Upper lobe of left lung (tissue), 6 donors: ENCODE results near the gene TEX264. TPM values are rescaled to one million over a fixed set of nuclear protein-coding genes. Genes with fewer than 3 reads are reported as not detected.

Experiments
- ATAC-seq, 2 donors: fragments of 200-7000 bp; cut with Tn5 transposase; one replicate each; pipeline ENCODE4 v1.9.1; 2022; ENCODE audit warnings: mild to moderate bottlenecking in 2 of 2, moderate library complexity in 2 of 2; ENCODE audit not compliant: low FRiP score in 2 of 2
- DNase-seq, 2 donors: peaks; one replicate each; pipeline ENCODE4 v3.0.0-alpha.2; 2019 to 2020
- H3K27ac ChIP-seq, 4 donors: fragments of 200-600 bp; sonication (generic); one replicate each; pipeline ENCODE4 v1.5.1; 2016 to 2019
- H3K27me3 ChIP-seq, 4 donors: fragments of 200-600 bp; sonication (generic); one replicate each; pipeline ENCODE4 v1.5.1; 2017 to 2019
- H3K36me3 ChIP-seq, 4 donors: fragments of 200-600 bp; sonication (generic); one replicate each; pipeline ENCODE4 v1.5.1; 2016 to 2019
- H3K4me1 ChIP-seq, 4 donors: fragments of 200-600 bp; sonication (generic); one replicate each; pipeline ENCODE4 v1.5.1; 2018 to 2019
- H3K4me3 ChIP-seq, 4 donors: fragments of 200-600 bp; sonication (generic); one replicate each; pipeline ENCODE4 v1.5.1; 2017 to 2019; ENCODE audit warnings: mild to moderate bottlenecking in 2 of 4, moderate library complexity in 1 of 4
- H3K9me3 ChIP-seq, 4 donors: fragments of 200-600 bp; sonication (generic); one replicate each; pipeline ENCODE4 v1.5.1; 2018 to 2019
- EP300 ChIP-seq, 4 donors: sonication (generic); formaldehyde crosslinking; IDR thresholded peaks; one replicate each; pipeline ENCODE4 v1.5.1; 2017; ENCODE audit warnings: antibody characterized with exemption in 4 of 4, control low read depth in 2 of 4
- POLR2A ChIP-seq, 4 donors: fragments of 450-650 bp; IDR thresholded peaks; one replicate each; pipeline ENCODE4 v1.5.1; 2016 to 2017; ENCODE audit warnings: antibody characterized with exemption in 4 of 4, mild to moderate bottlenecking in 2 of 4
- POLR2AphosphoS5 ChIP-seq, 2 donors: sonication (generic); formaldehyde crosslinking; IDR thresholded peaks; one replicate each; pipeline ENCODE4 v1.5.1; 2017; ENCODE audit warnings: antibody characterized with exemption in 2 of 2
- WGBS, 2 donors: methylation state at CpG; one replicate each; pipeline ENCODE4 v1.1.5; 2017 to 2018; 5-methylcytosine and 5-hydroxymethylcytosine counted together
- total RNA-seq, 6 donors: library from RNA; depleted of rRNA in 4 of 6; stranded (reverse); fragments of >200 nt in 4 of 6; gene quantifications; one replicate each; pipeline versions ENCODE4 v1.1.0 to v1.2.1, GENCODE V29; 2016 to 2021
- TF ChIP-seq, protein P1 (sequence below), 6 experiments: fragments of 450-650 bp in 4 of 6; fragments of 200-600 bp in 2 of 6; sonication (generic) in 2 of 6; IDR thresholded peaks; one replicate each; pipeline ENCODE4 v1.5.1; 2016 to 2019; ENCODE audit warnings: antibody characterized with exemption in 6 of 6
- donor health status: DM: no; HTN: no; CAD: no; lungs with moderate emphysema.
- donor health status: DM: no; HTN: yes; CAD: no; lungs with severe emphysema.

TEX264 gene
- total RNA-seq, 6 donors from 2014 or later, result 40.4 to 86.5 (median 55.5) TPM

GRCh38 chr3:51704511-51704950, 33.5 kb downstream of the TEX264 start:
- Histone ChIP-seq H3K4me1 (peaks cover 0 to 13% (median 6%) of the 10 kb centered on the region in 4 donors), H3K27ac (no peak overlapping the region), H3K9me3 (no peaks in the 10 kb centered on the region), H3K27me3 (no peaks in the 10 kb centered on the region), H3K4me3 (no peak overlapping the region), H3K36me3 (peaks cover 17 to 59% (median 43%) of the 10 kb centered on the region in 4 donors)
- no peak for ATAC-seq
- no peak for TF ChIP-seq EP300 (IDR thresholded peaks at IDR 0.05)
- no peak for TF ChIP-seq POLR2A (IDR thresholded peaks at IDR 0.05)
- DNase-seq, result no peak
- 80 to 89% methylated on average over 1 to 3 of the region's 4 CpGs for WGBS, 2 donors

DNA sequence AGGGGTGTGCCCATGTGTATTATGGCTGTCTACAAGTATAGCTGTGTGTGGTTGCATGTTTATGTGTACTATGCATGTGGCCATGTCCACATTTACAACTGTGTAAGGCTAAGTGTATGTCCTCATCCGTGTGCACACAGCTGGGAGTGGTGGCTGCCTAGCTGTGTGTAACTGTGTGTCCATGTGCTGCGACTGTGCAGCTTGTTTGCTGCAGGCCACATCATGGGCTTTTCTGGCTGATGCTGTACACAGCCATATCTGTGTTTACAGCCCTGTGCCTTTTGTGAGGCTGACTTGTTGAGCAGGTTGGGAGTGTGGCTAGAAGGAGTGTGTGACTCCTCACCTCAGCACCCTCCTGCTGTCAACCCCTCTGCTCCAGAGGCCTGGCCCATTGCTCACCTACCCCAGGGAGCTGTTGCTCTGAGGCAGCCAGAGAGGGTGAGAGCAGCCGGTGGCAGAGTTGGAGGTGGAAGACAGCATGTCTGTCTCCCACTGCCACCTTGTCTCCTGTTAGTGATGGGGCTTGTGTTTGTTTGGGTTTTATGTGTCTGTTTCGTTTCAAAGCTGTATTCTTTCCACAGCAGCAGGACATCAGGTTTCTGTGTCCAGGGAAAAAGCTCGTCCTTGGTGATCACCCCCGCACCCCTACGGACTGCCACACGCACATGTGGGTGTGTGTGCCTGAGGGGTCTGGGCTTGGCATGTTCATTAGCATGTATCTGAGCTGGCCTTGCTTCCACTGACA, 34.4 kb downstream of the TEX264 start:
- Histone ChIP-seq H3K27ac (no peak overlapping the region), H3K9me3 (no peaks in the 10 kb centered on the region), H3K27me3 (no peaks in the 10 kb centered on the region), H3K36me3 (peaks cover 8 to 50% (median 34%) of the 10 kb centered on the region in 4 donors), H3K4me3 (no peak overlapping the region), H3K4me1 (peaks cover 0 to 13% (median 6%) of the 10 kb centered on the region in 4 donors)
- no peak for TF ChIP-seq EP300 (IDR thresholded peaks at IDR 0.05)
- TF ChIP-seq, protein P1, sequence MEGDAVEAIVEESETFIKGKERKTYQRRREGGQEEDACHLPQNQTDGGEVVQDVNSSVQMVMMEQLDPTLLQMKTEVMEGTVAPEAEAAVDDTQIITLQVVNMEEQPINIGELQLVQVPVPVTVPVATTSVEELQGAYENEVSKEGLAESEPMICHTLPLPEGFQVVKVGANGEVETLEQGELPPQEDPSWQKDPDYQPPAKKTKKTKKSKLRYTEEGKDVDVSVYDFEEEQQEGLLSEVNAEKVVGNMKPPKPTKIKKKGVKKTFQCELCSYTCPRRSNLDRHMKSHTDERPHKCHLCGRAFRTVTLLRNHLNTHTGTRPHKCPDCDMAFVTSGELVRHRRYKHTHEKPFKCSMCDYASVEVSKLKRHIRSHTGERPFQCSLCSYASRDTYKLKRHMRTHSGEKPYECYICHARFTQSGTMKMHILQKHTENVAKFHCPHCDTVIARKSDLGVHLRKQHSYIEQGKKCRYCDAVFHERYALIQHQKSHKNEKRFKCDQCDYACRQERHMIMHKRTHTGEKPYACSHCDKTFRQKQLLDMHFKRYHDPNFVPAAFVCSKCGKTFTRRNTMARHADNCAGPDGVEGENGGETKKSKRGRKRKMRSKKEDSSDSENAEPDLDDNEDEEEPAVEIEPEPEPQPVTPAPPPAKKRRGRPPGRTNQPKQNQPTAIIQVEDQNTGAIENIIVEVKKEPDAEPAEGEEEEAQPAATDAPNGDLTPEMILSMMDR (IDR thresholded peaks at IDR 0.05), result no peak
- no peak for TF ChIP-seq POLR2A (IDR thresholded peaks at IDR 0.05)
- no peak for TF ChIP-seq POLR2AphosphoS5 (IDR thresholded peaks at IDR 0.05)
- no peak for ATAC-seq
- DNase-seq, result no peak
- WGBS, 2 donors, result 88 to 97% methylated on average over 6 to 8 of the region's 8 CpGs

- H3K27me3 ChIP-seq, result no peaks in the 10 kb centered on the region
- H3K27ac ChIP-seq, result no peak overlapping the region
- H3K4me3 ChIP-seq, result no peak overlapping the region
- peaks cover 0 to 13% (median 6%) of the 10 kb centered on the region in 4 donors for H3K4me1 ChIP-seq
- ATAC-seq (no peak), DNase-seq (no peak)
- TF ChIP-seq POLR2A (IDR thresholded peaks at IDR 0.05) (no peak), POLR2AphosphoS5 (IDR thresholded peaks at IDR 0.05) (no peak), EP300 (IDR thresholded peaks at IDR 0.05) (no peak)
- TF ChIP-seq, protein P1 (IDR thresholded peaks at IDR 0.05), result no peak
- no peaks in the 10 kb centered on the region for H3K9me3 ChIP-seq
- peaks cover 3 to 44% (median 28%) of the 10 kb centered on the region in 4 donors for H3K36me3 ChIP-seq
- 71 to 89% methylated on average over 3 of the region's 3 CpGs for WGBS, 2 donors
Observed at GRCh38 chr3:51706021-51706485, 35.0 kb downstream of the TEX264 start.

DNA sequence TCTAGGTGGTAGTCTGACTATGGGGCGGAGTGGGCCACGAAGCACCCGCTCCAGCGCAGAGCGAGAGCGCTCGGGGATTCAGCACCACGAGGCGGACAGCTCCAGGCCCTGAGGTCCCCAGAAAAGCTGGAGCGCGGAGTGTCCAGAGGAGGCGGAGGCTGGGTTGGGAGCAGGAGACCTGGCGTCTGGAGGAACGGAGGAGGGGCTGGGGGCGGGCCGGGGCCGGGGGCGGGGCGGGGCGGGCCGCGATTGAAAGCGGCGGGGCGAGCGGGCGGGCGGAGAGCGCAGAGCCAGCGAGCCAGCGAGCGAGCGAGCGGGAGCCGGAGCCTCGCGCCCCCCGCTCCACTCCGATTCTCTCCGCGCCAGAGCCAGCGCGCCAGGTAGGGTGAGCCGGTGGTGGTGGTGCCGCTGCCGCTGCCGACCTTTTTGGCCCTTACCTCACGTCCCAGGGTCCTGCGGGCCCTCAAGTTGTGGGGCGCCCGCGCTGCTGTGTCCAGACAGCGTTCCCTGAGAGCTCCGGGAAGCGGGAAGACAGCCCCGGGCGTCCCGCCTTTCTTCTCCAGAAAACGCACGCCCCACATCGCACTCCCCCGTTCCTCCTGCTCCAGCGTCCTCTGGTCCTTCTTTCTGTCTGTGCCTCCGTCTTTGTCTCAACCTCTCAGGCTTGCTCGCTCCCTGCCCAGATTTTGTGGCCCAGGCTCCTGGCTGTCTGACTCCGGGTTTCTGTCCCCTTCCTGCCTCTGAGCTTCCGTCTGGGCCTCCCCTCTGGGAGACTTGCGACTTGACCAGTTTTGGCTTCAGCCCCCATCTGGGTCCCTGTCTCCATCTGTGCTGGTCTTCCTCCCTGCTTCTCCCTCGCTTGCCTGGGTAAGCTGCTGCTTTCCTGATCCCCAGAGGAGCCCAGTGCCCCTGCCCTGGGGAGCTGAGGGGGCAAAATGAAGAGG, 36.0 kb downstream of the TEX264 start, which contains the start of gene GRM2:
Gene GRM2 (plus strand): TSS at position 281 of the 944 bp plus-strand sequence. CDS start 1,916 bp downstream, outside the sequence.
- peak within 1 kb of the TSS in 3 of 4 donors; percentile 21 to 39 (median 33) for H3K4me3 ChIP-seq
- no peaks in the 10 kb centered on the region for H3K27me3 ChIP-seq
- H3K27ac ChIP-seq, result no peak within 1 kb of the TSS
- H3K4me1 ChIP-seq, result peaks cover 0 to 13% (median 6%) of the 10 kb centered on the region in 4 donors
- ATAC-seq (peak; percentile 70 to 88), DNase-seq (peak; percentile 73 to 90)
- TF ChIP-seq EP300 (IDR thresholded peaks at IDR 0.05) (no peak), POLR2AphosphoS5 (IDR thresholded peaks at IDR 0.05) (no peak), POLR2A (IDR thresholded peaks at IDR 0.05) (no peak)
- TF ChIP-seq, protein P1 (IDR thresholded peaks at IDR 0.05), result no peak
- H3K9me3 ChIP-seq, result no peaks in the 10 kb centered on the region
- peaks cover 0 to 34% (median 23%) of the 10 kb centered on the region in 4 donors for H3K36me3 ChIP-seq
- WGBS, 2 donors, result 16 to 32% methylated on average over 27 to 30 of the region's 69 CpGs
